C4-2B (cell line): ENCODE measurements around the gene CDC27.
"Not testable (repeated sequence)": the region's sequence is repeated elsewhere in the genome, so short reads cannot be mapped to it uniquely, and the experiment has no call there.

ENCODE experiments used
- H3K27ac ChIP-seq: fragments of 450-650 bp; 2 replicates; pipeline ENCODE4 v1.5.1; 2017
- CTCF ChIP-seq: fragments of 450-650 bp; conservative IDR thresholded peaks from 2 replicates; pipeline ENCODE4 v1.5.1; 2017; ENCODE audit warnings: mild to moderate bottlenecking
- ZFX ChIP-seq: fragments of 450-650 bp; IDR thresholded peaks from 2 replicates; pipeline ENCODE4 v1.6.1; 2017

Gene CDC27

GRCh38 chr17:47077576-47077975 lies 111.5 kb downstream of the CDC27 start:
- TF ChIP-seq CTCF (no peak), ZFX (no peak)
- H3K27ac ChIP-seq: no peak overlapping the region

GRCh38 chr17:47076171-47076570 lies 112.9 kb downstream of the CDC27 start:
- no peak overlapping the region for H3K27ac ChIP-seq
- TF ChIP-seq CTCF (no peak), ZFX (no peak)

- peak overlapping the region; percentile 32; the same call in 1 of the 2 replicates for H3K27ac ChIP-seq
Observed at GRCh38 chr17:47074361-47074760, 114.7 kb downstream of the CDC27 start.

- H3K27ac ChIP-seq: not testable (repeated sequence)
Observed at GRCh38 chr17:47073629-47074028, 115.5 kb downstream of the CDC27 start.

- no peak overlapping the region for H3K27ac ChIP-seq
- TF ChIP-seq CTCF: no peak
- no peak for TF ChIP-seq ZFX
Observed at GRCh38 chr17:47072886-47073285, 116.2 kb downstream of the CDC27 start.

- not testable (repeated sequence) for H3K27ac ChIP-seq
Observed at GRCh38 chr17:47071171-47071570, 117.9 kb downstream of the CDC27 start.

GRCh38 chr17:47070266-47070665 lies 118.8 kb downstream of the CDC27 start:
- H3K27ac ChIP-seq: not testable (repeated sequence)
